LNCaP clone FGC (cell line): Measurements from ENCODE around the gene RHOF.
"Not testable (repeated sequence)": the region's sequence is repeated elsewhere in the genome, so short reads cannot be mapped to it uniquely, and the experiment has no call there.

Source experiments
- DNase-seq: peaks from one replicate; pipeline ENCODE4 v3.0.0-alpha.2; 2011; ENCODE audit warnings: low read depth
- H3K4me3 ChIP-seq: 2 replicates; pipeline ENCODE4 v1.5.1; 2011; ENCODE audit warnings: mild to moderate bottlenecking, low read depth, low read length, control low read depth
- TF ChIP-seq, protein P1 (sequence below): IDR thresholded peaks from 2 replicates; pipeline ENCODE4 v1.5.1; 2012; ENCODE audit warnings: mild to moderate bottlenecking; ENCODE audit not compliant: control insufficient read depth, insufficient read depth; ENCODE audit errors: extremely low read depth

The RHOF gene

DNA sequence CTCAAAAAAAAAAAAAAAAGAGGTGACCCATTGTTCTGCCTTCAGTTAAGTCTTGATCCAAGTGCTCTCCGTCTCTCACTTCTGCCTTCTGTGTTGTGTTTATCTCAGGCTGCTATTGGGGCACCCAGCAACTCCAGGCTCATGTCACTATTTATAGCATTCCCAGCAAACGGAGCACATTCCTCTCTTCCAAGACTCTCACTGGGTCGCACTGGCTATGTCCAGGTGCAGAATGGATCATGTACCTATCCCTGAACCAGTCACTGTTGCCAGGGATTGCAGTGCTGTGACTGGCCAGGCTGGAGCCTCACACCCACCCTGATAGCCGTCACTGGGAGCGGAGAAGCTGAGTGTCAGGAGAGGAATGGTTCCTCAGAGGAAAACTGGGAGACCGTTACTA lies 31.2 kb downstream of the RHOF start:
- TF ChIP-seq, protein P1, sequence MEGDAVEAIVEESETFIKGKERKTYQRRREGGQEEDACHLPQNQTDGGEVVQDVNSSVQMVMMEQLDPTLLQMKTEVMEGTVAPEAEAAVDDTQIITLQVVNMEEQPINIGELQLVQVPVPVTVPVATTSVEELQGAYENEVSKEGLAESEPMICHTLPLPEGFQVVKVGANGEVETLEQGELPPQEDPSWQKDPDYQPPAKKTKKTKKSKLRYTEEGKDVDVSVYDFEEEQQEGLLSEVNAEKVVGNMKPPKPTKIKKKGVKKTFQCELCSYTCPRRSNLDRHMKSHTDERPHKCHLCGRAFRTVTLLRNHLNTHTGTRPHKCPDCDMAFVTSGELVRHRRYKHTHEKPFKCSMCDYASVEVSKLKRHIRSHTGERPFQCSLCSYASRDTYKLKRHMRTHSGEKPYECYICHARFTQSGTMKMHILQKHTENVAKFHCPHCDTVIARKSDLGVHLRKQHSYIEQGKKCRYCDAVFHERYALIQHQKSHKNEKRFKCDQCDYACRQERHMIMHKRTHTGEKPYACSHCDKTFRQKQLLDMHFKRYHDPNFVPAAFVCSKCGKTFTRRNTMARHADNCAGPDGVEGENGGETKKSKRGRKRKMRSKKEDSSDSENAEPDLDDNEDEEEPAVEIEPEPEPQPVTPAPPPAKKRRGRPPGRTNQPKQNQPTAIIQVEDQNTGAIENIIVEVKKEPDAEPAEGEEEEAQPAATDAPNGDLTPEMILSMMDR: no peak
- no peak overlapping the region for H3K4me3 ChIP-seq
- DNase-seq: no peak

DNA sequence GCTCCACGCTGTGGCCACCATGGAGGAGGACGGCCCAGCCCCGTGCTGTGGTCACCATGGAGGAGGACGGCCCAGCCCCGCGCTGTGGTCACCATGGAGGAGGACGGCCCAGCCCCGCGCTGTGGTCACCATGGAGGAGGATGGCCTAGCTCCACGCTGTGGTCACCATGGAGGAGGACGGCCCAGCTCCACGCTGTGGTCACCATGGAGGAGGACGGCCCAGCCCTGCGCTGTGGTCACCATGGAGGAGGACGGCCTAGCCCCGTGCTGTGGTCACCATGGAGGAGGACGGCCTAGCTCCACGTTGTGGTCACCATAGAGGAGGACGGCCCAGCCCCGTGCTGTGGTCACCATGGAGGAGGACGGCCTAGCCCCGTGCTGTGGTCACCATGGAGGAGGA lies 35.0 kb downstream of the RHOF start:
- H3K4me3 ChIP-seq, DNase-seq: not testable (repeated sequence)

DNA sequence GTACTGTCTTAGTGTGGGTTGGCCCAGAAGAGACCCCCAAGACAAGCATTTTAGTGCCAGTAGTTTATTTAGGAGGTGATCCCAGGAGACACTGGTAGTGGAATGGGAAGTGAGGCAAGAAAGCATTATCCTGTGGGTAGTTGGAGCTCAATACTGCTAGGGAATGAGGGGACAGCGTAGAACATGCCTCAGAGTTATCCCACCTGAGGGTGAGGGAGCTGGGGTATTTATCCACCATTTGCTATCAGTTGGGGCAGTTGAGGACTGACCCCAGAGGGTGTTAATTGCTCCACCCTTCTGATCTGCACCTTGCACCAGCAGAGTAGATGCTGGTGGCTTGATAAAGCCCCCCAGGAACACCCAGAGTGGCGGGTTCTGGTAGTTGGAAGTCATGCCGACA lies 37.9 kb downstream of the RHOF start:
- no peak overlapping the region for H3K4me3 ChIP-seq
- no peak for DNase-seq
- TF ChIP-seq, protein P1: no peak

DNA sequence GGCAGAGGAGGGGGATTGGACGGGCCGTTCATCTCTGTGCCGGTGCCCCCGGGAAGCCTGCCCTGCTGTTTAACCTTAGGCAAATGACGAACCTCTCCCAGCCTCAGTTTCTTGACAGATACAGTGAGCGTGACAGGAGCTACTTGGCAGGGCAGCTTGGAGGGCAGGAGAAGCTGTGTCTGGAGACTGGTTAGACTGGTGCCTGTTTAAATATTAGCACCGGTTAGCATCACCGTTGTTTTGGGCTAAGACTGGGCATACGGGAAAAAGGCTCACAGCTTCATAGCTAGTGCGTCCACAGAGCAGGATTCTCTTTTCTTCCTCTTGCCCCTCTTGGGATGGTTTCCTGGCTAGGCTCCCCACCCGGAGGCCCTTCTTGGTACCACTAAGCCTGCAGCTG lies 38.7 kb downstream of the RHOF start:
- DNase-seq: peak; percentile 74
- TF ChIP-seq, protein P1: no peak
- peak overlapping the region; percentile 9; the same call in 1 of the 2 replicates for H3K4me3 ChIP-seq

DNA sequence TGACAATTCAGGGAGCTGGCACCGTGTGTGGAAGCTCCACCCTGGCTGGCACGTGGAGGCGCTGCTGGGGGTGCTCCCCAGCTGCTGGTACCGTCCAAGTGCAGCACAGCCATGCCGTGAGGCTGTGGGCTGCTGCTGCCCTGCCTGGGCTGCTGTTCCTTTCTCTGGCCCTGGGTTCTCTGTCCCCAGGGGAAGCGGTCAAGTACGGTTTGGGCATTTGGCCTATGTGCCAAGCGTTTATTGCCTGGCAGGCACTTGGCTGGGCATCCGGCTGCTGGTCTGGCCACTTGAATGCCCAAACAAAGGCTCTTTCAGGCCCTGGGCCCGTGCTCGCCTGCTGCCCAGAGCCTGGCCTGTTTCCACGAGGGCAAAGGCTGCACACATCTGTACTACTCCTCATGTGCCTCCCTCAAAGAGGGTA lies 39.6 kb downstream of the RHOF start:
- no peak overlapping the region for H3K4me3 ChIP-seq
- TF ChIP-seq, protein P1: no peak
- DNase-seq: peak; percentile 79

DNA sequence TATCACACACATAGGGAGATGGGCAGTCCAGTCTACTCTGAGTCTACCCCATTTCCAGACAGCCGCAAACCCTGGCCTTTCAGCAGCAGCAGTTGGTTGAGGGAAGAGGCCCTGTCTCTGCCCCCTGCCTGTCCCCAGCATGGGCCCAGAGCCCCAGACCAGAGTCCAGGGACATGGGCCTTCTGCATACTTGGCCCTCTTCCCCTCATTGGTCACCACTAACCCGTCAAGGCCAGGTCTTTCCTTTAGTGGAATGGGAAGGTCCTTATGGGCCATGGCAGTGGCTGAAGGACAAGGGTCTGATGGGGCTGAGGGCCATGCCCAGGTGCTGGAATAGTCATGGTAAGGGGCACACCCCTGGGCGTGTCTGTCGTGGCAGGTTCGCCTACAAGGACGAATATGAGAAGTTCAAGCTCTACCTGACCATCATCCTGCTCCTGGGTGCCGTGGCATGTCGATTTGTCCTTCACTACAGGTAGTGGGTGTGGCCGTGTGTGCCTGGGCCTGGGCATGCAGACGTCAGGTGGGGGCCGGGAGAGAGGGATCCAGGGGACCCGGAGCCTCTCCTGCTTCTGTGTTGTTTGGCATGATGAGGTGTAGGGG lies 41.6 kb downstream of the RHOF start:
- no peak overlapping the region for H3K4me3 ChIP-seq
- DNase-seq: no peak
- TF ChIP-seq, protein P1: no peak

DNA sequence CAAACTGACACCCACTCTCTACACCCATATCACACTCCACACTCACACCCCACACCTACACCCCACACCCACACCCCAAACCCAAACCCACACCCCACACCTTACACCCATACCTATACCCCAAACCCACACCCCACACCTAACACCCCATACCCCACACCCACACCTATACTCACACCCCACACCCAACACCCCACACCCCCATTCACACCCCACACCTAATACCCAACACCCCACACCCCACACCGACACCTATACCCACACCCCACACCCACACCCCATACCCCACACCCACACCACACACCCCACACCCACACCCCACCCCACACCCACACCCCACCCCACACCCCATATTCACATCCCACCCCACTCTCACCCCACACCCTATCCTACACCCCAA lies 42.5 kb downstream of the RHOF start:
- H3K4me3 ChIP-seq: no peak overlapping the region
- no peak for DNase-seq
- TF ChIP-seq, protein P1: no peak
